Esophagus squamous epithelium (tissue), 5 donors: ENCODE measurements around the gene NME2. TPM values are rescaled to one million over a fixed set of nuclear protein-coding genes. Genes with fewer than 3 reads are reported as not detected.

Experiments used
- DNase-seq: peaks from one replicate; lab custom pipeline; 2025; lab: John Stamatoyannopoulos, UW
- H3K27ac ChIP-seq, 4 donors: fragments of 200-600 bp; sonication (generic); one replicate each; pipeline ENCODE4 v1.5.1; 2016 to 2019; ENCODE audit warnings: mild to moderate bottlenecking in 1 of 4
- H3K27me3 ChIP-seq, 4 donors: fragments of 200-600 bp; sonication (generic); 1 replicate in 3 of 4; 2 replicates in 1 of 4; pipeline versions ENCODE4 v1.5.1 to v1.6.0; 2017 to 2021; ENCODE audit warnings: antibody characterized with exemption in 1 of 4
- H3K36me3 ChIP-seq, 3 donors: fragments of 200-600 bp; sonication (generic); one replicate each; pipeline ENCODE4 v1.5.1; 2016 to 2019
- H3K4me1 ChIP-seq, 3 donors: fragments of 200-600 bp; sonication (generic); one replicate each; pipeline ENCODE4 v1.5.1; 2017 to 2019
- H3K4me3 ChIP-seq, 4 donors: fragments of 200-600 bp; sonication (generic); 1 replicate in 3 of 4; 2 replicates in 1 of 4; pipeline ENCODE4 v1.5.1; 2016 to 2019; ENCODE audit warnings: mild to moderate bottlenecking in 2 of 4, moderate library complexity in 1 of 4
- H3K9me3 ChIP-seq, 3 donors: fragments of 200-600 bp; sonication (generic); one replicate each; pipeline ENCODE4 v1.5.1; 2016 to 2019
- CTCF ChIP-seq, 6 experiments: fragments of 450-650 bp in 4 of 6; fragments of 200-600 bp in 2 of 6; sonication (generic) in 2 of 6; IDR thresholded peaks; one replicate each; pipeline ENCODE4 v1.5.1; 2016 to 2019; ENCODE audit warnings: antibody characterized with exemption in 6 of 6, mild to moderate bottlenecking in 4 of 6, moderate library complexity in 4 of 6
- POLR2A ChIP-seq, 4 donors: fragments of 450-650 bp; IDR thresholded peaks; one replicate each; pipeline ENCODE4 v1.6.1; 2017; ENCODE audit warnings: antibody characterized with exemption in 4 of 4, mild to moderate bottlenecking in 4 of 4, moderate library complexity in 3 of 4
- WGBS, 2 donors: methylation state at CpG; one replicate each; pipeline ENCODE4 v1.1.5; 2018; 5-methylcytosine and 5-hydroxymethylcytosine counted together
- intact Hi-C: fragments of 100-400 bp; cut with DNase I; formaldehyde crosslinking; loops from one replicate; pipeline ENCODE4 v1.15.0; 2022
- total RNA-seq, 4 donors: library from RNA; depleted of rRNA; stranded (reverse); fragments of >200 nt; gene quantifications; one replicate each; pipeline ENCODE4 v1.1.0, GENCODE V29; 2016
- donor health status: DM: yes; HTN: yes; CAD: no.

The NME2 gene
- total RNA-seq, 4 donors from 2014 or later = 513 to 760 (median 569) TPM

DNA sequence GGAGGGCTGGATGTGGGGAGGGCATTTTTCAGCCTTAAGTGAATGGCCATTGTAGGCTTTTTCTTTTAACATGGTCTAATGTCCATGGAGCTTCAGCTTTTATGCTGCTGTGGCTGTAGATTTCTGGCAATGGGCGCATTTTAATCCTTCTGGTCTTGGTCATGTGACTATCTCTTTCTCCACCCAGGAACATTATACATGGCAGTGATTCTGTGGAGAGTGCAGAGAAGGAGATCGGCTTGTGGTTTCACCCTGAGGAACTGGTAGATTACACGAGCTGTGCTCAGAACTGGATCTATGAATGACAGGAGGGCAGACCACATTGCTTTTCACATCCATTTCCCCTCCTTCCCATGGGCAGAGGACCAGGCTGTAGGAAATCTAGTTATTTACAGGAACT is 4.7 kb upstream of the NME2 start:
- intact Hi-C loops = no loop called here
- no peak overlapping the region for H3K4me3 ChIP-seq
- no peak for TF ChIP-seq POLR2A (IDR thresholded peaks at IDR 0.05)
- TF ChIP-seq CTCF (IDR thresholded peaks at IDR 0.05) = no peak
- no peaks in the 10 kb centered on the region for H3K9me3 ChIP-seq
- H3K27ac ChIP-seq = no peak overlapping the region
- H3K27me3 ChIP-seq = no peaks in the 10 kb centered on the region
- no peak for DNase-seq
- peaks cover 6 to 9% (median 7%) of the 10 kb centered on the region in 3 donors for H3K4me1 ChIP-seq
- H3K36me3 ChIP-seq = peaks cover 0 to 70% (median 15%) of the 10 kb centered on the region in 3 donors
- 76 to 82% methylated on average over 3 of the region's 3 CpGs for whole genome bisulfite sequencing, 2 donors

- H3K9me3 ChIP-seq = no peaks in the 10 kb centered on the region
- intact Hi-C loops = no loop called here
- peak overlapping the region; percentile 92 to 98 (median 96) for H3K27ac ChIP-seq
- WGBS, 2 donors = 58 to 87% methylated on average over 9 of the region's 16 CpGs
- DNase-seq = no peak
- peak overlapping the region in 3 of 4 donors; percentile 86 to 96 (median 92) for H3K4me3 ChIP-seq
- TF ChIP-seq POLR2A (IDR thresholded peaks at IDR 0.05) (no peak), CTCF (IDR thresholded peaks at IDR 0.05) (no peak)
- H3K4me1 ChIP-seq = peaks cover 7 to 31% (median 12%) of the 10 kb centered on the region in 3 donors
- H3K36me3 ChIP-seq = peaks cover 0 to 59% (median 18%) of the 10 kb centered on the region in 3 donors
- H3K27me3 ChIP-seq = no peaks in the 10 kb centered on the region
Observed at GRCh38 chr17:51164911-51165679, 1.1 kb upstream of the NME2 start.

DNA sequence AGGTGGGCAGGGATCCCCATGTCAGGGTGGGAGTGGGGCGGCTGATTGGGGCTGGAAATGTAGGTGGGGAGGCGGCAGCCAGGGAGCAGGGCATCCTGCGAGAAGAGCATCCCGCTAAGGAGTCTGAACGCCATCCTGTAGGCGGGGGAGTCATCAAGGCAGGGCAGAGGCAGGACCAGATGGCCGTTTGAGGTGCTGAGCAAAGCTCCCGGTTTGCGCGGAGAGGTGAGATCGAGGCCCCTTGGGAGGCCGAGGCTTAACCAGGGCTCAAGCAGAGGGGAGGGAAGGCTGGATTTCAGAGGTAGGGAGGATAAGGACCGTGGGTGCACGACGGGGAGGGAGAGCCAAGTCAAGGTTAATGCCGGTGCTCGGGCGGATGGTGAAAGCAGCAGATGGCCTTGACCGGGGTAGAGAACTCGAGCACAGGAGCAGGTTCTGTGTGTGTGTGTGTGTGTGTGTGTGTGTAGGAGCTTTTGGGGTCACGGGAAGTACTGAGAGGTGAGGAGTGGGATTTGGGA is 472 bp upstream of the NME2 start:
- peak overlapping the region; percentile 79 to 96 (median 89) for H3K4me3 ChIP-seq
- 3 to 4% methylated on average over 14 to 19 of the region's 21 CpGs for whole genome bisulfite sequencing, 2 donors
- TF ChIP-seq CTCF (IDR thresholded peaks at IDR 0.05) (no peak), POLR2A (IDR thresholded peaks at IDR 0.05) (no peak)
- peaks cover 7 to 31% (median 12%) of the 10 kb centered on the region in 3 donors for H3K4me1 ChIP-seq
- H3K27ac ChIP-seq = peak overlapping the region; percentile 92 to 98 (median 96)
- DNase-seq = no peak
- H3K27me3 ChIP-seq = no peaks in the 10 kb centered on the region
- intact Hi-C loops = no loop called here
- no peaks in the 10 kb centered on the region for H3K9me3 ChIP-seq
- peaks cover 0 to 59% (median 19%) of the 10 kb centered on the region in 3 donors for H3K36me3 ChIP-seq

DNA sequence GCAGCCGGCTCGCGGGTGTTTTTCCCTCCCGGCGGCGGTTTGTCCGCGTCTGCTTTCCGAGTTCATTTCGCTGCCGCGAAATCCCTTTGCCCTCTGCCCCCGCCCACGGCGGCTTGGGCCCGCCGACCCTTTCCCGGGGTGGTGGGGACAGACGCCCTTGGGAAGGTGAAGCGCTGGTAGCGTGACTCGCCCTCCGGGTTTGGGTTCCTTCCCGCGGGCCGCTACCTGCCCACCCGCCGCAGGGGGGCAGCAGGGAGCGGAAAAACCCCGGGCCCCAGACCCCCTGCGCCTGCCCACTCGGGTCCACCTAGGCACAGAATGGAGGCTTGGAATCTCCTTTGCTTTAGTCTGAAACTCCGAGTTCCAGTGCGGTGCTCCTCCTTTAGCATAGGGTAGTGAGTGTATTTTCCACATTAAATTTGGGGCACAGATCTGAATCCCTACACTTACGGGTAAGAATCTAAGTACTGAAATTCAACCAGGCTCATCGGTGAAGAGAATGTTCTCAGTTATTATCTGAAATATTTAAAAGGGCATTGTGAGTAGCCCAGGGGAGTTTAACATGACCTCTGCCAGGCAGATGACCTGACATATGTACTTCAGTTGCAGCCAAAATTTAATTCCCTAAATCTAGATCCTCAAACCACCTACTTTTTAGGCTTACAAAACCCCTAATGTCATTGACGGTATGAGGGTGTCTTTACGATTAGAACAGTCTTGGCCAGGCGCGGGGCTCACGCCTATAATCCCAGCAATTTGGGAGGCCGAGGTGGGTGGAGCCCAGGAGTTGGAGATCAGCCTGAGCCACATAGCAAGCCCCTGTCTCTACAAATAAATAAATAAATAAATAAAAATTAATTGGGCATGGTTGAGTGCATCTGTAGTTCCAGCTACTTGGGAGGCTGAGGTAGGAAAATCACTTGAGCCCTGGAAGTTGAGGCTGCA is 1.0 kb downstream of the NME2 start:
- no peaks in the 10 kb centered on the region for H3K27me3 ChIP-seq
- intact Hi-C loops = no loop called here
- H3K4me3 ChIP-seq = peak overlapping the region; percentile 79 to 96 (median 89)
- 34 to 50% methylated on average over 9 to 10 of the region's 42 CpGs for WGBS, 2 donors
- H3K4me1 ChIP-seq = peaks cover 7 to 31% (median 12%) of the 10 kb centered on the region in 3 donors
- H3K9me3 ChIP-seq = no peaks in the 10 kb centered on the region
- H3K27ac ChIP-seq = peak overlapping the region; percentile 92 to 98 (median 96)
- TF ChIP-seq POLR2A (IDR thresholded peaks at IDR 0.05) = no peak
- TF ChIP-seq CTCF (IDR thresholded peaks at IDR 0.05) = peak; percentile 51 to 73 (median 60)
- DNase-seq = no peak
- peaks cover 7 to 59% (median 28%) of the 10 kb centered on the region in 3 donors for H3K36me3 ChIP-seq
